Hair follicle dermal papilla cell (primary cell): ENCODE results near the gene RPP25L. TPM values are rescaled to one million over a fixed set of nuclear protein-coding genes. Genes with fewer than 3 reads are reported as not detected.

Experiments used
- small RNA-seq: library from RNA; depleted of rRNA; stranded (forward); fragments of <200 nt; gene quantifications from one replicate; pipeline ENCODE3, GENCODE V24; 2012
- total RNA-seq: library from RNA; depleted of rRNA; stranded (reverse); fragments of >200 nt; gene quantifications from 2 replicates; pipeline ENCODE4 v1.2.3, GENCODE V29; 2012

The RPP25L gene, protein sequence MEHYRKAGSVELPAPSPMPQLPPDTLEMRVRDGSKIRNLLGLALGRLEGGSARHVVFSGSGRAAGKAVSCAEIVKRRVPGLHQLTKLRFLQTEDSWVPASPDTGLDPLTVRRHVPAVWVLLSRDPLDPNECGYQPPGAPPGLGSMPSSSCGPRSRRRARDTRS
- total RNA-seq: 15.4 and 18.3 TPM in 2 replicates

DNA sequence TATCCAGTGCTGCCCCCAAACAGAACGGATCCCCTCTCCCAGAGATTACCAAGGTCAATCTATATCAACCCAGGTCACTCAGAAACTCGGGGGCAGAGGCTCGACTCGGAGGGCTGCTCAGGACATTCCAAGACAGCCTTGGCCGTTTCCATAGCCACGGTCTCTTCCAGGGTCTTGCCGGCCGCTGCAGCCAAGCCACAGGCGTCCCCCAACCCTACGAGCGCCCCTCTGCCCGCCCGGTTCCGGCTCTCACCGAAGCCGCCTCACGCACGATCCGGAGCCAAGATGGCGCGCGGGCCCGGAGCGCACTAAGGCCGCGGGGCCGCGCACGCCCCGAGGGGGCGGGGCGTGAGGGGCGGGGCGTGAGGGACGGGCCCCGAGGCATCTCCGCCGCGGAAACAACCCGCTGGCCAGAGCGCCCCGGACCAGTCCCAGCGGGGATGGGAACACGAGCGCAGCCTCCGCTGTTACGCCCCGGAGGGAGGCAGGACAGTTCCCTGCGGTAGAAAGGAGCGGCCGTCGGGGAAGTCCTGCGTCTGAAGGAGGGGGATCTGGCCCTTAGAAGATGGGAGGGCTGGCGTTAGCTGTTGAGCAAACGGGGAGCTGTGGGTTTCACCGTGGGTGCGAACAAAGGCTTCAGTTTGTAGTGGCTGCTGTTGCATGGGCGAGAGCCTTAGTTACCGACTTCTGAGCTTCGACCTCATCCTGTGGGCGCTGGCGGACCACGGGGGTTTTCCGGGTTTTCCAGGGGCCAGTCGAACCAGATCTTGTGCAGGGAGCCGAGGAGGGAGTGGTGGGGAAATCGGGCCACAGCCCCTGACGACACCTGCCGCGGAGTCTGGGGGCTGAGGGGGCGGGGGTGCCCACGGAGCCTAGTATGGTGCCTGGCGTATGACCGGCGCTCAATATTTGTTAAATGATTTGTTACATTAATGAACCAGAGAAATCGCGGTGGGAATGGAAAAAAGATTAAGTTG lies at the start of gene RPP25L:
Gene RPP25L, minus strand, starts transcription at position 287 of the 977 bp plus-strand sequence. CDS start 801 bp downstream, outside the sequence.

DNA sequence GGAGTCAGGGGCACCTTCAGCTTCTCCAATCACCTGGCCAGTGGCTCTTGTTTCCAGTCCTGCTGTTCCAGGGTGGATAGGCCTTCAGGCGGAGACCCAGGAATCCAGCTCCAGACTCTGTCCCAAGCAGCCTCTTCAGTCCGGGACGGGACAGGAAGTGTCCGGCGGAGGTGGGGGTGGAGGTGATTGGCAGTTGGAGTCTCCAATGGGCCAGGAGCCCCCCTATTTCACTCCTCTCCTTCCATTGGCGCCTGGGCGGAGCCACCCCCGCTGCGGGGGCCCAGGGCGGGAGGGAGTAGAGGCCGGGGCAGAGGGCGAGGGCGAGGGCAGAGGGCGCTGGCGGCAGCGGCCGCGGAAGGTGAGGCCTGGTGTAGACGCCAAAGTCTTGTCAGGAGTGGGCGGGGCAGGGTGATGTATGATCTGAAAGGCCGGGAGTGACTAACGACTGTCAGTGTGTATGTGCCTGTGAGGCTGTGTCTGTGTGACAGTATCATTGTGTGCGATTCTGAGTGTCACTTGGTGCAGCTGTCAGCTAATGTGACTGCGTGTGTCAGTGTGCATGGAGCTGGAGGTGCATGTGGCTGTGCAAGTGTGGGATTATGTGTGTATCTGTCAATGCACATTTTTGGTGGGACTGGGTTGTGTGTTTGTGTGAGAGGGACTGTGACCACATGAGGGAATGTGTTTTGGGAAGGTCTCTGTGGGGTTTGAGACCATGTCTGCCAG lies 40.1 kb upstream of the RPP25L start, which contains the start of gene IL11RA:
Gene IL11RA, plus strand, starts transcription at position 310 of the 726 bp plus-strand sequence. CDS start 3,033 bp downstream, outside the sequence.

DNA sequence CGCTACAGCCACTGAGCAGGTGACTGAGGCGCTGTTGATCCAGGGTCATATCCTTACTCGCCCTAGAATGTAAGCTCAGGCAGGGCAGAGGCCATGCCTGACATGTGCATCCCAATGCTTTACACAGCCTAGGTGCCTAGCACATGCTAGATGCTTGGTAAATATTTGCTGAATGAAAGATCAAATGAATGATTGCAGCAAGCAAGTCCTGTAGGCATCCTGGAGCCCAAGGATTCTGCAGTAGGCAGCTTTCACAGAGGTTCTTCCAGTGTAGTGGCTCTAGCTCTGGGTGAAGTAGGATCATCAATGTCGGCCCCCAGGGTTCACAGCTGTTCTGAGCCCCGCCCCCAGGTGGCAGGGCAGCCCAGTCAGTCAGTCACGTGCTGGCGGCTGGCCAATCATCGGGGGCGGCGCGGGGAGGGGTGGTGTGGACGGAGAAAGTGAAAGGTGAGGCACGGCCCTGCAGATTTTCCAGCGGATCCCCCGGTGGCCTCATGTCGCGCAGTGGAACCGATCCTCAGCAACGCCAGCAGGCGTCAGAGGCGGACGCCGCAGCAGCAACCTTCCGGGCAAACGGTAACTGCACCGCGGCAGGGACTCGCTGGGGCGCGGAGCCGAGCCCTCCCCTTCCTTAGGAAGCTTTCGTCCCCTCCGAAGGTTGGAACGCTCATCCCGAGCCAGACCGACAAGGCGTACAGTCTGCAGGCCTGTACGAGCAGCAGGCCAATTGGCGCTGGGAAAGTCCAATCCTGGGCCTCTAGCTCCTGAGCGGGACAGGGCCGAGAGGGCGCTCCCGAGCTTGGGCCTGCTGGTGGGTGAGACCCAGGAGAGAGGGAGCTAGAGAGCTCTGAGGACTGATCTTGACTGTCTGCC lies 34.5 kb upstream of the RPP25L start, which contains the start of gene GALT:
Gene GALT, plus strand, starts transcription at position 465 of the 873 bp plus-strand sequence. Its CDS starts 30 bp downstream, at position 495.

DNA sequence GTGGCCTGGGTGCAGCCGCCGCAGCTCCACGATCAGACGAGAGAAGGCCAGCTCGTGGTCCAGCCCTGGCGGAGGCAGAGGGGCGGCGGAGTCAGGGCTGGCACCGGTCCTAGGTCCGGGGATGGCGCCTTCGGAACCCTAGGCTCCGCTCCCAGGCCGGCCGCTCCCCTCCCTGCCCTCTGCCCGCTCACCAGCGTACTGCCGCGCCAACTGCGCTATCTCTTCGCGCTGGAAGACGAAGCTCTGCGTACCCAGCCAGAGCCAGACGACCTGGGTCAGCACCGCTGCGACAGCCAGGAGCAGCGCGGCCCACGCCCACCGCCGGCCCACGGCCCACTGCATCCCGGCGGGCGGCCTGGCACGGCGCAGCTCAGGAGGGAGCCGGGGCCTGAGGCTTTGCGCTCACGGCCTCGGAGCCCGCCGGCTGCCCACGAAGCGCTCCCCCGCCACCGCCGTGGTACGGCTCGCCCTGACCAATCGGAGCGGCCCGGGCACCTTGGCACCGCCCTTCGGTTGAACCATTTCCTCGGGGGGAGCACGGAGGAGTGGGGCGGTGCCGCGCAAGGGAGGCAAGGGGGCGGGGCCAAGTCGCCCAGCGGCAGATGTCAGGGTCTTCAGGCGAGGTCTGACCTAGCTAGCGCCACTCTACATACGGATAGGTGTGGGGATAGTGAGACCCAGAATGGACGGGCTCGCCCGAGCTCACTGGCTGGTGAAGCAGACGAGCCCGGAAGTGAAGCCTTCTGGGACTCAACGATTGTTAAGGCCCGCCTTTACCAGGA lies 25.6 kb upstream of the RPP25L start, which contains the start of gene SIGMAR1:
Gene SIGMAR1, minus strand, starts transcription at position 432 of the 782 bp plus-strand sequence. Its CDS starts 90 bp downstream, at position 342.

DNA sequence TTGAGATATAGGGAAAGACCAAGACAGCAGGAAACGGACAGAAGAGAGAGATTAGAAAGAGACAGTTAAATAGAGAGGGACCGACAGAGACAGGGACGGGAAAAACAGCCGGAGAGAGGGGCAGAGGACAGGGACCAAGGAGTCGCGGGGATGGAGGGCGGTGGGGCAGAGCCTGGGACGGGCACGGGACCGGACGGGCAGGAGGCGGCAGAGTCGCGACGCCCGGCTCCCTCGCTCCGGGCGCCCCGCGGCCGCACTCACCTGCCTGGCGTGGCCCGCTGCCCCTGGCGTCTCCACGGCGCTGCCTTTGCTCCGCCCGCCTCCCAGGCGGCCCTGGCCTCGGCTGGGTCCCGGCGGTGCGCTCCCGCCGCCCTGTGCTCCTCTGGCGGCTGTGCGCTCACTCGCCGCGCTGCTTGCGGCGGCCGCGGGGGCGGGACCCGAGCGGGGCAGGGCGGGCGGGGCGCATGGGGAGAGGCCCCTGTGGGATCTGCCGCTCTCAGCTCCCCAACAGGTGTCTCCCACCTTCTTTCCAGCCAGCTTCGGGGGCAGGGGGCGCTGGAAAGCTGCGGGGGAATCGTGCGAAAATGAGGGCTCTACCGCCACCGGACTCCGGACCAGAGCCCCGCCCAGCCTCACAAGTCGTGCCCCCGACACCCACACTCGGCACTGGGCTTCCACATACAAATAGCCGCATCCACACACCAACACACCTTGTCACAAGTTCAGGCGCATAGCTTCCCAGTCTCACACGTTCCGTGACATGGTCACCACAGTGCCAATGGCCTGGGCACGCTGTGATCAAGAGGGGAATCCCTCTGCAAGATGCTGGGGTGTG lies 17.0 kb upstream of the RPP25L start, which contains the start of gene ARID3C:
Gene ARID3C, minus strand, starts transcription at position 411 of the 835 bp plus-strand sequence. CDS start 1,052 bp downstream, outside the sequence.

DNA sequence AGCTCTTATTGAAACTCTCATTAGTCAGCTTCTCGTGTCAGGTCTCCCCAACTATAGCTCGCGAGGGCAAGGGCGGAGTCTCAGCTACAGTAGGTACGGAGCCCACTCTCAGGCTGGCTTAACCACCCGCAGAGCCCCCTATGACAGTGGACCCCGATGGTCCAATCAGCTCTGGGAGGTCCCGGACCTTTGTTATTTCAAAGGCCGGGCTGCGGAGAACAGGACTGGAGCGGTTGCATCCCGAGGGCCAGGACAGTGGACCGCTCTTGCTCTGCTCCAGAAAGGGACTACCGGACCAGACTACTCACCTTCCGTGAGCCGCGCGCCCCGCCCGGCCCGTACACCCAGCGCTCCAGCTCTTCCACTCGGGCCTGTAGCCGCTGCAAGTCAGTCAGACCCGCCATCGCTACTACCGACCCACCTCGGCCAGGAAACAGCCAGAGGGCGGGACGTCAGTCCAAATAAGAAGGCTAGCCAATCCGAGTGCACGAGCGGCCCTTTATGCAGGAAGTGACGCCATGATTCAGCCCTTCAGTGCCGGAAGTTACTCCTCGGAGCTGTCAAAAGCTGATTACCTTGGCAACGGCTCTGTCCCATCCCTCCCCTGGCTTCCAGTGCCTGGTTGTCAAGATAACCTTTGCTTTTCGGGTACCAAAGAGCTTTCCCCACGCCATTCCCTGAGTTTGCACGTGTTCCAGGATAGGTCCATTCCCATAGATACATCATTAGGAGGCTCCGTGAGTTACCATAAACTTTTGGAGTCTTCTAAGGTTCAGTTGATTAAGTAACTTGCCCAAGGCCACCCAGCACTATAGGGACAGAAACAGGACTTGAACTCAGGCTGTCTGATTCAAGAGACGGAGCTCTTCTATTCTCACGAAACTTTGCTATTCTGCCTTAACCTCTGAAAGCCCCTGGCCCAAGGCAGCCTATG lies 8.4 kb upstream of the RPP25L start, which contains the start of gene DCTN3:
Gene DCTN3, minus strand, starts transcription at position 435 of the 934 bp plus-strand sequence. Its CDS starts 31 bp downstream, at position 404.

DNA sequence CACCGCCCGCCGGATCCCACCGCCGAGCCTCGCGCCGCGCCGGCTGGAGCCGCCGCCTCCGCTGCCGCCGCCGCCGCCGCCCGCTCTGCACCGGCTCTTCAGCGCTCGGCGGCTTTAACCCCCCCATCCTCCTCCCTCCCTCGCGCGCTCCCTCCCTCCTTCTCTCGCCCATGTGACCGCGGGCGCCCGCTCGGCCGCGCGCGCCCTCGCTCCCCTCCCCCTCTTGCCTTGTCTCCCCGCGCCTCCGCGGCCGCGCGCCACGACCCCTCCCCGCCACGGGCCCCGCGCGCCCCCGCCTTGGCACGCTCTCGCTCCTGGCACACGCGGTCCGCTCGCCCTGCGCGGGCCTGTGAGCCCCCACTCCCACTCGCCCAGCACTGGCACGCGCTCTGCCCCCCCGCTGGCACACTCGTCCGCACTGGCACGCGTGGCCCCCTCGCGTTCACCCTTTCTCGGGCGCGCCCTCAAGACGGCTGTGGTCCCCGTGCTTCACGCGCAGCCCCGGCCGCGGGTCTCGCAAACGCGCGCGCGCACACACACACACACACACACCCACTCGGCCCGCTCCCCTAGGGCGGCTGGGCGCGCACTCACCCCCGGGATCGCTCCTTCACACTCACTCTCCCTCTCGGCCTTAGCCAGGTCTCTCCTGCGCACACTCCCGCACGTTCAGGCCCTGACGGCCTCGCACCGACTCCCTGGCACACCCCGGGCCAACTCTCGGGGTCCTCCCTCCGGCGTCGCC lies 22.1 kb downstream of the RPP25L start, which contains the start of gene CNTFR:
Gene CNTFR, minus strand, starts transcription at position 89 of the 745 bp plus-strand sequence. CDS start 20,743 bp downstream, outside the sequence.

Small RNA genes within 50 kb of the gene (small RNA-seq; reads per million reads assigned to genes)
- not detected for gene CCL27

Other genes with a start within 250 kb of the RPP25L start
- 0.97 and 1.1 TPM in 2 replicates for gene MYORG, start 235.2 kb downstream of the RPP25L start, total RNA-seq
- gene FAM219A, start 153.5 kb downstream of the RPP25L start, total RNA-seq: 14.9 and 16.5 TPM in 2 replicates
- not detected in 2 replicates for gene DNAI1, start 153.3 kb downstream of the RPP25L start, total RNA-seq
- gene ENHO, start 89.1 kb downstream of the RPP25L start, total RNA-seq: not detected in 2 replicates
- not detected in 2 replicates for gene CNTFR, start 22.4 kb downstream of the RPP25L start, total RNA-seq
- 58.1 and 78.7 TPM in 2 replicates for gene DCTN3, start 8.4 kb upstream of the RPP25L start, total RNA-seq
- 0.12 and 0.32 TPM in 2 replicates for gene ARID3C, start 17.0 kb upstream of the RPP25L start, total RNA-seq
- 78.9 and 83.9 TPM in 2 replicates for gene SIGMAR1, start 25.7 kb upstream of the RPP25L start, total RNA-seq
- gene GALT, start 34.6 kb upstream of the RPP25L start, total RNA-seq: 52.6 and 54.6 TPM in 2 replicates
- 86.6 and 89.4 TPM in 2 replicates for gene IL11RA, start 40.1 kb upstream of the RPP25L start, total RNA-seq
- not detected in 2 replicates for gene CCL27, start 50.6 kb upstream of the RPP25L start, total RNA-seq
- not detected in 2 replicates for gene CCL19, start 79.2 kb upstream of the RPP25L start, total RNA-seq
- gene CCL21, start 98.0 kb upstream of the RPP25L start, total RNA-seq: not detected in 2 replicates